HG02798 (cell line): ENCODE data around the gene PUDP.
A peak's percentile ranks its signal among the peaks of the same experiment; 100 is the strongest.

Experiments
- ATAC-seq: cut with Tn5 transposase; IDR thresholded peaks from one replicate; pipeline ENCODE4 v1.9.1; 2021; ENCODE audit warnings: mild to moderate bottlenecking; ENCODE audit not compliant: unreplicated experiment, poor library complexity

PUDP gene

DNA sequence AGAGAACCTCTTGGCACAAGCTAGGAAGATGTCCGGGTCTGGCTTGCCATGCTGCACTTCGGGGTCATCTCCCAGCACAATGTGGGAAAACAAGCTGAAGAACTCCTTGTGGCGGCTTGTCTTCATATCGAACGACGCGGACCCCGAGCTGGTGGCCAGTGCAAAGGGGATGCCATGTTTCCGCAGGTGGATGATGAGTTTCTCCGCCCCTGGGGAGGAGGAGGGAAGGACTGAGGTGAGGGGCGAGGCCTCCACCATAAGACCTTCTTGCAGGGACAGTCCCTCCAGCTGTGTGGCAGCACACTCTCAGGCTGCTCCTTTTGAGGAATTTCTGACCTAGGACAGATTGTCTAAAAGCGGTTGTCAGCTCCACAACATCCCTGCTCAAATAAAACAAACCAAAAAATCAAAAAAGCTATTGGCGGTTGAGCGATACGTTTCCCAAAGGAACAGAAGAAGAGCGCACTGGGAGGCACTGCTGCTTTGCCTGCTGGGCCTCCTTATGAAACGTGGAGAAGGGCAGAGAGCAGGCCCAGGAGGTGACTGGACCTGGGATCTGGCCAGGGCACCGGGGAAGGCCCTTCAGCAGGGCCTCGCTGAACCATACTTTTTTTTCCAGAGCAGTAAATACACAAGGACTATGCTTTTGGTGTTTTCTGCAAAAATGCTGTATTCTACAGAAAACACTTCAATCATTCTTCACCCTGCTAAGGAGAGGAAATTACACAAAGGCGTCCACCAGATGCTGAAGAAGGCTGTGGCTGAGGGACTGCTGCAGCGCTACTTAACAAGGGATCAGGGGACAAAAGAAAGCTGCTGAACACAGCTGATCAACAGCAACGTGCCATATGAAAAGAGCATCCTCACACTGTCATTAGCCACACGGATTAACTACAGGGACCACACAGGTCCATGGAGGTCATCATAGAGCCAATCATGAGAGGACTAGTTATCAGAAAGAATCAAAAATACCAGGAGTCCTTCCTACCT is 70.4 kb downstream of the PUDP start:
- no peak for ATAC-seq

DNA sequence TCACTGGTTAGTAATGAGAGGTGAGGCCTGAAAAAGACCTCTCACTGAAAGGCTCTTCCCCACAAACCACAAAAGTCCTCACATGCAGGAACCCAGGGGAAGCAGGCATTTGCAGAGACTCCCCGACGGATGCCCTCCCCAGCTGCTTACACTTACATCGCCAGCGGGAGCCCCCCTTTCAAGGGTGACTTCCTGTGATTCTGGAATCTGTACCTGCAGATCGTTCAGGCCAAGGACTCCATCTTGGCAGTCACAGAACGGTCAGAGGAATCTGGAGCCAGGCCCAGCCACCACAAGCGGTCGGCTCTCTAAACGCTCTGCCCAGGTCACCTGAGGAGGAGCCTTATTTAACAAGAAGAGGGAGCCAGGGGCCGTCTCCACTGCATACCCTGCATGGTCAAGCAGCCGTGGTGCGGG is 71.7 kb downstream of the PUDP start:
- ATAC-seq = no peak

DNA sequence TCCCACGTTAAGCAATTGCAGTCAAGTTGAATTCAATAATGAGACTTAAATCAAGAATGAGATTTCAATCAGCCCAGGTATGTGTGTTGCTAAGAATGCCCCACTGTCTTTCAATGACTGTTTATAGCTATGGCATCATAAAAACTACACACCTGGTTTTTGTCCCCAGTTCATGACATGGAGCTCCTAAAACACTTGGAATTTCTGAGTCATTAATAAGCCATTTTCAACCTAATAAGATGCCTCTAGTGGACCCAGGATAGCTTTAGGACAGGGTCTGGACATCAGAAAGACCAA is 73.1 kb downstream of the PUDP start:
- no peak for ATAC-seq

DNA sequence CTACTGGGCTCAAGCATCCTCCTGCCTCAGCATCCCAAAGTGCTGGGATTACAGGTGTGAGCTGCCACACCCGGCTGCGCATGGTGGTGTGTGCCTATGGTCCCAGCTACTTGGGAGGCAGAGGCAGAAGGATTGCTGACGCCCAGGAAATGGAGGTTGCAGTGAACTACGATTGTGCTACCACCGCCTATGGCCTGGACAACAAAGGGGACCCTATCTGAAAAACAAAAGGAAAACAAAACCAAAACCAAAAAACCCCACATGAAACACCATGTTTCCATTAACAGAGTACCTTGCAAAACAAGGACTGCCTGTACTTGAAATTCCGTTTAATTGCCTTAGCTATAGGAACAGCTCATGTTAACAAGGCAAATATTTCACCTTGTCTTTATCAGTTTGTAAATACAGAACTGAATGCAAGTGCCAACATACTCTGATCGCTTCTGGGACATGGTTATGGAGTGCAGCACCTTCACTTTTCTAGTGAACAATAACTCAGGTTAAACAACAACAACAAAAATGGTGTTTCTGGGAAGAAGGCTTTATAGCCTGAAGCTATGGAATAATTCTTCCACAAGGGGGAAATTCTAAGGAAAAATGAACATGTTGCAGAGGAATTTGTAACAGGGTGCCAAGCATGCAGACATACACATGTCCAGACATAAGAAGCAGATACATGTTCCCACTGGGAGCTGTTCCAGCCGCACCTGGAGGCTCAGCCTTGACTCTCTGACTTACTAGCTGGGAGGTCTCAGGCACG is 73.6 kb downstream of the PUDP start:
- ATAC-seq = no peak

DNA sequence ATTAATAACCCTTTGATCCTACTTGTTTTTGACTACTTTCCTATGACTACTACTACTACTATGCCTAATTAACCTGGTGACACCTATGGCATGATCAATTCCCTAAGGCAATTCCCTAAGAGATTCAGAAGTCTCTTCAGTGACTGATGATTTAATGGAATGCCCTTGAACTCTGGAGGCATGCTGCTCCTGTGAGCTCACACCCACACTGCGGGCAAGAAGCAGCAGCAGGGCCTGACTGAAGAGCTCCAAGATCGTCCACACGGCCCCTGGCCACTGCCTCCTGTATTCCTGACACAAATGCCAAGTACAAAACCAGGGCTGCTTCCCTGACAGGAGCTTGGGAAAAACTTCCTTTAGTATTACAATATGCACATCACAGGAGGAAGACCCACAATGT is 74.6 kb downstream of the PUDP start:
- no peak for ATAC-seq

DNA sequence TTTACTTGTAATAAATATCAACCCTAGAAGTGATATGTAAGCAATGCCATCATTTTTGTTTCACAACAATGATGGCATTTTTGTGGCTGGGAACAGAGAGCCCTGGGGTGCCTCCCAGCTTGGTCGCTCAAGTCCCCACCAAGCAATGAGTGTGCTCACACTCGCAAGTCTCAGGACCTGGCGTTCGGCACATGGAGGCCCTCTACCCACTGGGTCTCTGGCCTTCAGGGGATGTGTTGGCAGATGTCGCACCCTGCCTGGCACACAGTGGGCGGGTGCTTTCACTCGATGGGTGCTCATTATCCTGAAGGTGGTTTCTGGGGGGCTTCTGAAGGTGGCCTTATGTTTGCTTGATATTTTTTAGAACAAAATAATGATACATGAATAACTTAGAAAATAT is 75.1 kb downstream of the PUDP start:
- no peak for ATAC-seq

DNA sequence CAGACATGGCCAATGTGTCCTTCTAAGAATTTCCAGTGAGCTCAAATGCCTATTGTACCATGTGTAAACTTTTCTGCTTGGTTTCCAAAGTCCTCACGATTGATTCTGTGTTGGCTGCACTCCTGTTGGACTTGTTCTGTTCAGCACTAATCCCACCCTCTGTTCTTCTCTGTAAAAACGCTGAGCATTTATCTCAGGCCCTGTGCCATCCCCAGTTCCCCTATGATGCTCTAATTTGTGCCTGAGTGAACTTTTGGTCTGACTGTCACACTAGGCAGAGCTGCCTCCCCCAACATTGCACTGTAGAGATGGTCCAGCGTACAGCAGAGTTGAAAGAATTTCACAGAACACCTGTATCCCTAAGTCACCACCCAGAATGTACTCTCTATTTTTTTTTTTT is 76.6 kb downstream of the PUDP start:
- ATAC-seq = no peak

DNA sequence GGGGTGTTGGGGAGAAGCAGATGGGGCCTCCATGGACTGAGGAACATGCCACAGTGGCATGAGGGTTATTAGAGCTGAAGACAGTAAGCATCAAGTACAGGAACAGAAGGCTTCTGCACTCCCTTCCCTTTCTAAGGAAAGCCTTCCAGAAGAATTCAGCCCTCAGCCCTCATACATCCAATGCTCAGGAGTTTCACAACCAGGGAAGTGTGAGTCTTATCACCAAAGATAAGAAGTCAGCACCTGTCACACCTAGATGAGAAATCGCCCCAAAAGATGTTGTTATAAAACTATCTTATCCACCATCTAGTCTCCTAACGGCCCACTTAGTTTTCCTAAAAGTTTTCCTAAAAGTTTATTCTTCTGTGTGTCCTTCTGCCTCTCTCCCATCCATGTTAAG is 78.4 kb downstream of the PUDP start:
- no peak for ATAC-seq

DNA sequence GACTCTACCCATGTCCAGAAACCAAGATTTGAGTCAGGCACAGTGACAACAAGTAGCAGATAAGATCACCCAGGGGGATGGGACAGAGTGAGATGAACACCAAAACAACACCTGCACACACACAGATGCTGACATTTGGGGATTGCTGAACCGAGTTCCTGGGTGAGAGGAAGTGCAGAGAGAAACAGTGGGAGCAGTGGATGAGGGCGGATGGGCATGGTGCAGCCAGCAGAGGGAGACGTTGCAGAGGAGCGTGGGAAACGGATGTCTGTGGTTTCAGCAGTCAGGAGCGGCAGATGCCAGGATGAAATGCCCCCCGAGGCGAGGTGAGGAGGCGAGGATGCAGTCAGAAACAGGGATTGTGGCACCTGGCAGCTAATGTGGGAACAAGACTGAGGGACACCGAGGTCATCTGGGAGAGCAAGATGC is 79.0 kb downstream of the PUDP start:
- no peak for ATAC-seq

DNA sequence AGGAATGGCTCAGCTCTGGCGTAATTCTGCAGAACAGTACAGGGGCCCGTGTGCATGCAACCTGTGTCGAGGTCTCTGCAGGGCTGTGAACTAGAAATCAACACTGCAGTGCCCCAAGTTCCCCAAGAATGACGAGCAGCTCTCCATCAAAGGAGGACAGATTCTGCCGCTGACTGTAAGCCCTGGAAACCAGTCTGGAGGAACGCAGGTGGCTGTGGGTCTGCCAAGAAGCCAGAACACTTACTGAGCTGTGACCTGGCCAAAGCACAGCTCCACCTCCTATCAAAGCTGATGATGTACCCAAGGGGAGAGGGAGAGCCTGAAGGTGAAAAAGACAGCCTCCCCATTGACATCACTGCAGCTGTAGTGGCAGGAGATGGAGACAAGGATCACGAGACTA is 80.7 kb downstream of the PUDP start:
- no peak for ATAC-seq

DNA sequence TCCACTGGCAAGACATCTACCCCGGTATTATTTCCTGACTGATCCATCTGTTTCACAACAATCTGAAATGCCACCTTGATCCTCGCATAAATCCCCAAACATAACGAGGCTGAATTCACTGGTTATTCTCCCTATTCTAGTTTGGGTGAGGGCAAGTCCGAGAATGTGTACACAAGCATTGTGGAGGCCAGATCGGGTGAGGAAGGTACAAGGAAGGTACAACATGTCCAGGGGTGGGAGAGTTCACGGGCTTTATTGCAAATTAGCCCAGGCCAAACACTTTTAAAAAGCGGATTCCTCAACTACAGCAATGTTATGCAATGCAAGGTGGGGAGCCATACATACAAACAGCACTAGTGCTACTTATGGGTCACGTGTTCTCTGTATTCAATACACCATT is 82.5 kb downstream of the PUDP start:
- no peak for ATAC-seq

DNA sequence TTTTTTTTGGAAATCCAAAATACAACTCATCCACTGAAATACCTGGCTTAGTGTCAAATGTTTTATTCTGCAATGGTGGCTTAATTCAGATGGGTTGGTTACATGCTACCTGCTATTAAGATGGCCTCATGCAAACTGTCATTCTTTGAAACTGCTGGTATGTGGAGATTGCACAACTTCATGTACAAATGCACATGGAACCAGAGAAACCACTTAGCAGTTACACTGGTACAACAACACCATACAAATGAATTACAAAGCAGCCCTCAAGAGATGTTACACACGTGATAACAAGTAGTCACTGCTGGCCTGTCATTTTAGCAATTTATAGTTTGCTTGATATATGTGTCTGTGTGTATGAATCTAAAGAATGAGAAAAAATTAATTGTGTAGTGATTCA is 85.0 kb downstream of the PUDP start:
- ATAC-seq = no peak

DNA sequence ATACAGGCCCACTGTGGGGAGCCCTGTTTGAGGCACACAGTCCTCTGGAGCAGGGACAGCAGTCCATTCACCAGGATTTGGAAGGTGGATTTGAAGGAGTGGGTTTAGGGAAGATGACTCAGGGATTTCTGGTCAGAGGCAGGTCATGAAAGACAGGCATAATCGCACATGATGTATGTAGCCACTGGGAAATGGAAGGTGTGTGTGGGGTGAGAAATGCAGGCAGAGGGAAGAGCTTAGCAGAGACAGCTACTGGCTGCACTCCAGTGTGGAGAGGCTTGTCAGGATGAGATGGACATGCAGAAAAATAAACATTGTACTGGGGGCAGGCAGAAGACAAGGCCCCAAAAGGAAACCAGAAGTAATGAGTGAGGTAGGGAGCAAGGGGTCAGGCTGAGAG is 85.7 kb downstream of the PUDP start:
- no peak for ATAC-seq

DNA sequence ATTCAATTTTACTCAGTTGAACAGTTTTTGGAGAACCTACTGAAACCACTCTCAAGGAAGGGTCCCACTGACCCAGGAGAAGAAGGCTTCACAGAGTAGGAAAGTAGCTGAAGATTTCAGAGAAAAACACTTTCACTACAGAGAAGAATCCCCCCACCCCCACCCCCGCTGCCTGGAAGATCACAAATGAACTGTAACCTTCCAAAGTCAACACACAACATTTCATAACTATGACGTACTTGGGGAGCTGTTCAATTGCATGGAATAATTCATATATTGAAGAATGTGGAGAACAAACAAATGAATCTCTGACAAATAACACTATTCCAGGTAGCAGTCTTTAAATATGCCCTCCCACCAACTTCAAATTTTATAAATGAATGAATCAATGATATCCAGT is 86.5 kb downstream of the PUDP start:
- ATAC-seq = no peak

DNA sequence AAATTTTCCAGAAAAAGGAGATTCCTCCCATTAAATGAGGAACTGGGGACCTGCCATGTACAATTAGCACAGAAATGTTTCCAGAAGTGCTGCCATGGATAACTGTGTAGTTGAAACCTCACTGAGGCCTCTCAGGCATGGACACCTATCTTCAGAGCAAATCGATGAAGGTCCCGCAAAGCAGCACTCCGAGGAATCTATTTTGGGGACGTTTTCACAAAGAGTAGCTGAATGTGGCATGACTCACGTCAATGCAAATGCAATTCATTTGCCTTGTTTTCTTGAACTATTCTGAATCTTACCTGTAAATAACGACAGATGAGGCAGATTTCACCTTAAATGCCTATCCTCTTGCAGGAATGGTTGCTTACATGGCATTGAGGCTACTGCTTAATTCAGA is 87.5 kb downstream of the PUDP start:
- ATAC-seq = no peak

DNA sequence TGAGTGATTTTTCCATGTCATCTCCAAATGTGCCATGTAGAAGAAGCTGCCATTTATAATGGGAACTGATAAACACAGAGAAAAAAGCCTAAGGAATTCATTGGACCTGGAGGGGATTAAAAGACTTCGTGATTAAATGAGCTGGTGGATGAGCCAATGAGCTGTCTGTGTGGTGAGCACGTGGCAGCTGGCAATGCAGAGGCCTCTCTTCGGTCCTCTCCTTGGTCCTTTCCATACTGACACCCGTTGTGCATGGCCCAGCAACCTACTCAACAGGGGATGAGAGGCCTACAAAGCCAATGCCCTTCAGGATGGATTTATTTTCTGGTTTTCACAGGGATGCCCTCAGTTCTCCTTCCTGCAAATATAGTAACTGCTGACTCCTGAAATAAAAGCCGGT is 88.1 kb downstream of the PUDP start:
- ATAC-seq = no peak

DNA sequence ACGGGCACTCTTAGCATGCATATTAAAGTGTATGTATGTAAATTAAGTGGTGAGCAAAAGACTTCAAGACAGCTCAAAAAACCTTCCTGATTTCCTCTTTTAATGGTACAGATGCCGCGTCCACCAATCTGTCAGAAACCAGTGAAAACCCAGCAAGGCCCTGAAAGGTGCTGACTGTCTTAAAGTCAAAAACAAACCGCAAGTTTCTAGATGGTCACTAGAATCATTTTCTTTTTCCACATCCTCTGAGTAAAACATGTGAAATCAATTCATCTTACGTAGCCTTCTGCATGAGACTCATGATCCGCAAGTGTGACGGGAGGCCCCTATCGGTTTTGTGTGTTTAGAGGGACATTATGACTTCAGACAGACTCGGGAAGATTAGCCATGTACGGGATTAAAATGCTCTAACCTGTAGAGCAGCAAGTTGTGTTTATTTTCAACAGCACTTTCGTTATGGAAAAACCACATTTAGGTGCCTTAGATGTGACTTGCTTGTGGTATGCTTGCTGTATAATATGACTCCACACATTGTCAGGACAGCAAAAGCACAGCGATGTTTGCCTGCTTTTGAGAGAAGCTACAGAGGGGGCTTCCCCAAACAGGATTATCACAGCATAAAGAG is 88.6 kb downstream of the PUDP start:
- peak; percentile 93 for ATAC-seq

DNA sequence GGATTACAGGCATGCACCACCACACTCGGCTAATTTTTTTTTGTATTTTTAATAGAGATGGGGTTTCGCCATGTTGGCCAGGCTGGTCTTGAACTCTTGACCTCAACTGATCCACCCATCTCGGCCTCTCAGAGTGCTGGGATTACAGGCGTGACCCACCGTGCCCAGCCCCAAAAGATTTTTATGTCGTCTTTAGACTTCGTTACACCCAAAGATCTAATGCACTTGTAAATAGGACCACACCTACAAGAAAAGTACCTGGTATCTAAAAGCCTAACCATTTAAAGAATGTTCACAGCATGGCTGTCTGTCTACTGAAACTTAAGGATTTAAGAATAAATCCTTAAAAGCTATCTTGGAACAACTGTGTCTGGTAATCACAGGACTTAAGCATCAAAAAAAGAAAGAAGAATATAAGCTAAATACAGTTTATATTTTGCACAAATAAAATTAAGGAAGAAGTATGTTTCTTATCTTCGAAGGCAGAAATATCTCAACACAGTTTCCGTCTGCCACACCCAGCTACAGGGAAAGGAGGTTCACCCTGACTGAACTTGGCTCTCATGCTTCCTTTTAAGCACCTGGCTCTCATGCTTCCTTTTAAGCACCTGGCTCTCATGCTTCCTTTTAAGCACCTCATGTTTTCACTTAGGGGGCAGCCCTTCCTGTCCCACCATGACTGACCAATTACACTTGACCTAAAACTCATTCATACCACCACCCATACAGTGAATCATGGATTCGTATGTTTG is 92.4 kb downstream of the PUDP start:
- no peak for ATAC-seq

DNA sequence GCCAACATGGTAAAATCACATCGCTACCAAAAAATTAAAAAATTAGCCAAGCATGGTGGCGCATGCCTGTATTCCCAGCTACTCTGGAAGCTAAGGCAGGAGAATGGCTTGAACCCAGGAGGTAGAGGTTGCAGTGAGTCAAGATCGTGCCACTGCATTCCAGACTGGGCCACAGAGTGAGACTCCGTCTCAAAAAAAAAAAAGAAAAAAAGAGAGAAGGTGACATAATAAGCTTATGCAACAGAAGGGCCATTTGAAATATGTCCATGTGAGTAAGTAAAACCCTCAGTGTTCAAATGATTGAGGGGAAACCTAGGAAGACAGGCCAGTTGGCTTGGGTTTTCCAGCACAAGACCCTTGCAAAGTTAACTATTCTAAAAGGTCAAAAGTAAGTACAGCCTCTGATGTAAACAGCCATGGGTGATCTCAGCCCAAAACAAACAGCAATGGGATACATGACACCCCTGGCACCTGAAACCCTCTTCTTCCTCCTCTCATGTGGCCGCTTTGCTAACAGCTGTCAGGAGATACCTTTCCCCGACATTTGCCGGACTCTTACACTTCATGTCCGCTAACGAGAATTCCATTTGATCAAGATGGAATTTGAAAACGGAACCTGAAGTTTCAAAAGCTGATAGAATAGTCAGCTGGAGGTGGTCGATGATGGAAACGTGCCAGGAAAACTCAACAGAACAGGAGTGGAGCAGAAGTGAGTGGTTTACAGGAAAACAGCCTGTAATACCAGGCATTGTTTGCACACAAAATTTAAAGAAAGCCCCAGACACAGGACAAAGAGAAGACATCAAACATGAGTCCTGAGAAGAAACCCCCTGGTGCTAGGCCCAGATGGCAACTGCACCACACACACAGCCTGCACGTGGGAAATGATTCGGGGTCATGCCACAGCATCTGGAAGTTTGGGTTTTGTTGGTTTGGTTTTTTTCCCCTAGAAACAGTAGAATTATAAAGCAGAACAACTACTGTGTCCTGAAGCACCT is 93.4 kb downstream of the PUDP start:
- no peak for ATAC-seq
